ENCODE results near the gene FAT2.

- TF ChIP-seq CTCF (IDR thresholded peaks at IDR 0.05) (no peak), POLR2A (IDR thresholded peaks at IDR 0.05) (no peak)
Measured at GRCh38 chr5:151550146-151550545, 41.0 kb downstream of the FAT2 start.

All from right lobe of liver (tissue), 4 donors.